NCI-H1417 treated with DMSO at 0.1 percent for 48 hours (cell line): ENCODE measurements around the gene NME1.
"Not testable (repeated sequence)": the region's sequence is repeated elsewhere in the genome, so short reads cannot be mapped to it uniquely, and the experiment has no call there.

Experiments
- DNase-seq: peaks from one replicate; lab custom pipeline; 2025; lab: John Stamatoyannopoulos, UW

Gene NME1

GRCh38 chr17:51147650-51148049 is 5.7 kb upstream of the NME1 start:
- DNase-seq = no peak

DNA sequence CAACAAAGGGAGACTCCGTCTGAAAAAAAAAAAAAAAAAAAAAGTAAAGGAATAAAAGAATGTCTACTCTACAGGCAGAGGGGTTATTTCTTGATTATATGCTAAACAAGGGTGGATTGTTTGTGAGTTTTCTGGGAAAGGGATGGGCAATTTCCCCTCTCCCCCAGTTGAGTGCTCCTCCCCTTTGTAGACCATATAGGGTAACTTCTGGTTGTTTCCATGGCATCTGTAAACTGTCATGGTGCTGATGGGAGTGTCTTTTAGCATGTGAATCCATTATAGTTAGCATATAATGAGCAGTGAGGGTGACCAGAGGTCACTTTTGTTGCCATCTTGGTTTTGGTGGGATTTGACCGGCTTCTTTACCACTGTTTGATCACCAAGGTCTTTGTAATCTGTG is 4.2 kb upstream of the NME1 start:
- no peak for DNase-seq

GRCh38 chr17:51150932-51151331 is 2.4 kb upstream of the NME1 start:
- DNase-seq = no peak

- DNase-seq = no peak
Observed at GRCh38 chr17:51152766-51153209, 571 bp upstream of the NME1 start.

GRCh38 chr17:51154176-51154575 is 817 bp downstream of the NME1 start:
- no peak for DNase-seq

GRCh38 chr17:51155416-51155815 is 2.1 kb downstream of the NME1 start:
- no peak for DNase-seq

- DNase-seq = no peak
Observed at GRCh38 chr17:51159604-51160003, 6.2 kb downstream of the NME1 start.

DNA sequence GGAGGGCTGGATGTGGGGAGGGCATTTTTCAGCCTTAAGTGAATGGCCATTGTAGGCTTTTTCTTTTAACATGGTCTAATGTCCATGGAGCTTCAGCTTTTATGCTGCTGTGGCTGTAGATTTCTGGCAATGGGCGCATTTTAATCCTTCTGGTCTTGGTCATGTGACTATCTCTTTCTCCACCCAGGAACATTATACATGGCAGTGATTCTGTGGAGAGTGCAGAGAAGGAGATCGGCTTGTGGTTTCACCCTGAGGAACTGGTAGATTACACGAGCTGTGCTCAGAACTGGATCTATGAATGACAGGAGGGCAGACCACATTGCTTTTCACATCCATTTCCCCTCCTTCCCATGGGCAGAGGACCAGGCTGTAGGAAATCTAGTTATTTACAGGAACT is 8.2 kb downstream of the NME1 start:
- no peak for DNase-seq

DNA sequence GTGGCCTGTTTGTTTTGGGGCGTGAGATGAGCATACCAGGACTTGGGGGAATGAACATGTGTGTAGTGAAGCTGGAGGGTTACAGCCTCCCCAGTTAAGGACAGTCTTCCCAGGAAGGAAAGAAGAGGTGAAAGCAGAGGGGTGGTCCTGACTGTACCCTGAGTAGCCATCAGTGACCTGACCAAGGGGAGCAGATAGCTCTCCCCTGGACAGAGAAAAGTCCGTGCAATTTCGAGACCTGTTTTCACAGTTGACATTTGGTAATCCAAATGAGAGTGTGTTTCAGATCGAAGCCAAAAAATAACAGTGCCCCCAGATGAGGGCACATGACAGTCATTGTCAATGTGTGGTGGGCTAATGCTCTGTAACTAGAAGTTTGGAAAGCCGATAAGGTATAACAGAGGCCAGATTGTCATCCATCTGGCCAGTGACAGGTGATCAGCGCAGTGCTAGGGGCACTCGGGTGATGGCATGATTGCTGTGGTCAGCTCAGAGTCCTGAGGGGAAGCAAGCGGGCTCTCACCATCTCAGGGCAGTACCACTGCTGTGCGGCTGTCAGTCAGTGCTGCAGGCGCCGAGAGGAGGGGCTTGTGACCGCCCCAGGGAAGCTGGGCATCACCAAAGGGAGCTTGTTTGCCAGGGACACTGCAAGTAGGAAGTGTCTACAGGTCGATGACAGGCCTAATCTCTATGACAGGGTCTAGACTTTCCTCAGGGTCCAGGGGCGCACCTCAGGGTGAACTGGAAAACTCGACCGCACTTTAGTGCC is 11.7 kb downstream of the NME1 start:
- DNase-seq = no peak

DNA sequence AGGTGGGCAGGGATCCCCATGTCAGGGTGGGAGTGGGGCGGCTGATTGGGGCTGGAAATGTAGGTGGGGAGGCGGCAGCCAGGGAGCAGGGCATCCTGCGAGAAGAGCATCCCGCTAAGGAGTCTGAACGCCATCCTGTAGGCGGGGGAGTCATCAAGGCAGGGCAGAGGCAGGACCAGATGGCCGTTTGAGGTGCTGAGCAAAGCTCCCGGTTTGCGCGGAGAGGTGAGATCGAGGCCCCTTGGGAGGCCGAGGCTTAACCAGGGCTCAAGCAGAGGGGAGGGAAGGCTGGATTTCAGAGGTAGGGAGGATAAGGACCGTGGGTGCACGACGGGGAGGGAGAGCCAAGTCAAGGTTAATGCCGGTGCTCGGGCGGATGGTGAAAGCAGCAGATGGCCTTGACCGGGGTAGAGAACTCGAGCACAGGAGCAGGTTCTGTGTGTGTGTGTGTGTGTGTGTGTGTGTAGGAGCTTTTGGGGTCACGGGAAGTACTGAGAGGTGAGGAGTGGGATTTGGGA is 12.4 kb downstream of the NME1 start:
- DNase-seq = no peak

GRCh38 chr17:51166198-51166986 is 13.0 kb downstream of the NME1 start, which contains the start of gene NME2:
Gene NME2 (plus strand): TSS chr17:51166411. CDS start chr17:51166831, 420 bp downstream.
- DNase-seq = no peak

- DNase-seq = no peak
Observed at GRCh38 chr17:51166987-51167931, 13.9 kb downstream of the NME1 start.

DNA sequence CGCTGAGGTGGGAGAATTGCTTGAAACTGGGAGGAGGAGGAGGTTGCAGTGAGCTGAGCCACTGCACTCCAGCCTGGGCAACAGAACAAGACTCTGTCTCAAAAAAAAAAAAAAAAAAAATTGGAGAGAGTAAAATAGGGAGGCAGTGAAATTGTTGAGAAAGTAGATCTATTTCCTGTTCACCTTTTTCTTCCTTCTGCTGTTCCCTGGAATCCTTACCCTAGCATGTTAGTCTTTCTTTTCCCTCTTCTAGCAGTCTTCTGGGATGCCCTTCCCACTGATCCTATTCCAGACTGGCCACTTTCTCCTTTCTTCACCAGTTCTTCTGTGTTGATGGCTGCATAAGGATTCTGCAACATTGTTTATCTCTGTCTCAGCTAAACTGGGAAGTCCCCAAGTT is 16.0 kb downstream of the NME1 start:
- no peak for DNase-seq

GRCh38 chr17:51170736-51171135 is 17.4 kb downstream of the NME1 start:
- no peak for DNase-seq

DNA sequence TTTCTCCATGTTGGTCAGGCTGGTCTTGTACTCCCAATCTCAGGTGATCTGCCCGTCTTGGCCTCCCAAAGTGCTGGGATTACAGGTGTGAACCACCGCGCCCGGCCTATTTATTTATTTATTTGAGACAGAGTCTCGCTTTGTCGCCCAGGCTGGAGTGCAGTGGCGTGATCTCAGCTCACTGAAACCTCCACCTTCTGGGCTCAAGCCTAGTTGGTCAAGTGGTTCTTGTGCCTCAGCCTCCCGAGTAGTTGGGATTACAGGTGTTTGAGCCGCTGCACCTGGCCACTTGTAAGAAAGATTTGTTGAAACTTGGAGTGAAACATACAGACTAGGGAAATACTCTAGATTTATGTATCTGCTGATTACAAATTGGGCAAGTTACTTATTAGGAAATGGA is 18.7 kb downstream of the NME1 start:
- not testable (repeated sequence) for DNase-seq

DNA sequence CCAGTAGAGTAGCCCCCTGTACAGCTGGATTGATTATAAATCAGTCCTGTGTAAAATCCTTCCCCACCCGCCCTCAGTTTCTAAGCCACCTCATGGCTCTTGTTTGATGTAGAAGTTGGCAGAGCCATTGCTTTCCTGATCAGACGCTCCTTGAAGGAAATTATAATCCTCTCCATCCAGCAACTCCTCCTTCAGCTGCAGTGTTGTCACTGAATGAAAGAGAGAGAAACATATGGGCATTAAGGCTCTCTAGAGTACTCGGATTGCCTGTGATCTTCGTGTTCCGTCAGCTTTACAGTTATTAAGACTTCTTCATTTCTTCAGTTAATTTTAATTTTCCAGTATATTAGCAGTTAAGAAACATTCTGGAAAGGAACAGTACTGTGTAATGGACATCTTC is 27.1 kb downstream of the NME1 start:
- no peak for DNase-seq

DNA sequence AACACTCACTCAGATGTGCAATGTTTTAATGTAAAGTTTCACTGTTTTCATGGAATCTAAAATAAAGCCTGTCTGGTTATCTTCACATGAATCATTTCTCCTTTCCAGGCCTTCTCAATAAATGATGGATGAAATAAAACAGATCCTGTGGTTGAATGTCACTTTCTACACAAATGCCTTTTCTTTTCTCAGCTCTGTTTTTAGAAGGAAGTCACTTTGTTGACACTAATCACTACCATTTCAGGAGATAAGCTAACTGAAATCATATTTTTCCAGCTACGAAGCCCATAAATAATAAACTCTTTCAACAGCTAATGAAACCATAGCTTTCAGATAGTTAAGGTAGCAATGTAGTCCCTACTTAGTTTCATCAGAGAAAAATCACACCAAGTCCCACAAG is 30.8 kb downstream of the NME1 start:
- no peak for DNase-seq

DNA sequence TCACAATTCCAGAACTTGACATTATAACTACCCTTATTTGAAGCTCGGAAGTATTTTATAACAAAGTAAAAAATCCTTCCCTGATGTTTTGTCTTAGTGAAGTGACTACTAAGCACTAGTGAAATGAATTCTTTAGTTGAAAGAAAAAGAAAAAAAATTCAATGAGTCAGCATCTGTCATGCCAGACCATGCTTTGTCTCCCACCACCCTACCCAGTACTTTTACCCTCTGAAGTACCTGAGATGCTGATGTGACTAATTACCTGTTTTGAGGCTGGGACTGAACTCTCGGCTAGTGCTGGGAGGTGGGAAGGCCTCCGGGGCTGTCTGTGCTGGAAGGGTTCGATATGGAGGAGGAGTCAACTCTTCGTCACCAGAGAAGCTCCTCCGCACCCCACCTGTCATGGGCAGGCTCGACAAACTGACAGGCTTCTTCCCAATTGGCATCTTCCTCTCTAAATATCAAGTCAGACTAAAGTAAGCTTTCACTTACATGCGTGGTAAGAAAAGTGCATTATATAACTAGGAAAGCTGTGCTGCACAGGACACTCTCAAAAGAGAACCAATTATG is 32.5 kb downstream of the NME1 start:
- no peak for DNase-seq

DNA sequence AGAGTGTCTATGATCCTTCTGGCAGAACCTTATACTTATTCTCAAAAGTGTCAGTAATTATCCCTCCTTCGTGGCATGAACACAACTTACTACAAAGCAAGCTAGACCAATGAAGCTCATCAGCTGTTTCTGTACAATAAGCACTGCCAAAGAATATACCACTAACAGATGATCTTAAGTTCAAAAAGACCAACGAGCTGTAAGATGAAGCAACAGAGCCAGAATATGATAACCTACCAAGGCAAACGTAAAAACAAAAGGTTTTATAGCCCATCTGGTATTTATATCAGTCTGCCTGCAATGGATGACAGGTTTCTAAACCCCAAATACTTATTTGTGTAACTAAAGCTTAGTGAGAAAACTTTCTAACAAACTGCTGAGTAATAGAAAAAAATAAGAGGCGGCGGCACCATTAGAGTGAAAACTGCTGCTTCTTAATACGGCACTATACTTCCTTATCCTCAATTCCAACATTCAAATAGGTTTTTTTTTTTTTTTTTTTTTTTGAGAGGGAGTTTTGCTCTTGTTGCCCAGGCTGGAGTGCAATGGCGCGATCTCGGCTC is 35.0 kb downstream of the NME1 start:
- no peak for DNase-seq

GRCh38 chr17:51189162-51189561 is 35.8 kb downstream of the NME1 start:
- no peak for DNase-seq

GRCh38 chr17:51189628-51190027 is 36.3 kb downstream of the NME1 start:
- no peak for DNase-seq
